ENCODE results near the gene SMARCC1.

Gene SMARCC1

DNA sequence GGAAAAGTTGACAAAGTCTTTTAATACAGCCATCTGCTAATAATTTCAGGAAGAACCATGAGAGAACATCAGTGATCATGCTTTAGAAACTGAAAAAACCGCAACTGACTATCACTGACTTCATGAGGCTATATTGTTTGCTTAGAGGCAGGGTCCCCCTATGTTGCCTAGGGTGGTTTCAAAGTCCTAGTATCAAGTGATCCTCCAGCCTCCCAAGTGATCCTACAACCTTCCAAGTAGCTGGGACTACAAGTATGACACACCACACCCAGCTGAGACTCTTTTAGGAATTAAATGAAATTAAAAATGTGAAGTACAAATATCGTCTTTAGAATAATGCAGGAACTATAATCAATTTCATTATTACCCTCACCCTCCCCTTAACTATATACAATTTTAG, 144.8 kb downstream of the SMARCC1 start:
- no peak for DNase-seq (ENCODE audit: low read depth)
- no peak for TF ChIP-seq CTCF (IDR thresholded peaks at IDR 0.05; ENCODE audit: insufficient read depth, low read depth, low read length, missing control alignments)
- H3K4me3 ChIP-seq (ENCODE audit: low read length), result no peak overlapping the region

GRCh38 chr3:47636225-47636624, 145.5 kb downstream of the SMARCC1 start:
- H3K4me3 ChIP-seq (ENCODE audit: low read length), result no peak overlapping the region
- TF ChIP-seq CTCF (IDR thresholded peaks at IDR 0.05; ENCODE audit: insufficient read depth, low read depth, low read length, missing control alignments), result no peak
- no peak for DNase-seq (ENCODE audit: low read depth)

DNA sequence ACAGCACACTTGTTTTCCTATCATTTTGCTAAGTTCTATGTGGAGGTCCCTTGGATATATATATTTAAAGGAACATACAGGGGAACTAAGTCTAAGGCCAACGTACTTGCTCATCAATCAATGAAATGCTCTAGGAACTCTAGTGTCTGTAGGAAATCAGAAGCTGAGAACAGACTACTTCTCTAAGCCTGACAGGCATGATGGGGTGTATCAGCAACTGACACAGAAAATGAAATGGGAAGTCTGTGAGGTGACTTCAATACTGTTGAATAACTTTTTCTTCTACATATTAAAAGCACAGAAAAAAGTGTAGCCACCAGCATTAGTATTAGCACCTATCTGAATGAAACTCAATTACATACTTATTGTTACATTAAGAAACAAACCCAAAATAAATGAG, 146.2 kb downstream of the SMARCC1 start:
- H3K4me3 ChIP-seq (ENCODE audit: low read length), result no peak overlapping the region
- DNase-seq (ENCODE audit: low read depth), result no peak
- no peak for TF ChIP-seq CTCF (IDR thresholded peaks at IDR 0.05; ENCODE audit: insufficient read depth, low read depth, low read length, missing control alignments)

DNA sequence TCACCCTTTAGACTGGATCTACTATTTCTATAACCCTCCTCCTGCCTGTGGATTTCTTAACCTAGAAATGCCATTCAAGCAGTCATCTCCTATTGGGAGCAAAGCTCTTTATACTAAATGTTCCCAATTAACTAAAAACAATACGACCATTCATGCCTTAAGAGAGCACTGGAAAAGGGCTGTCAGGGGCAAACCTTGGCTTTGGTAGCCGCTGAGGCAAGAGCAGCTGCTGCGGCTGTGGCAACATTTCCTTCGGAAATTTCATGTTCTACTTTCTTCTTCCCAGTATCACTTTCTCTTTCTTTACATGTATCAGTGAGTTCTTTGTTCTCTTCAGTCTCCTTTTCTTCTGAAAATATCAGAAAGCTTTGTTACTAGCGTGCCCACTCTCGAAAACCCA, 146.7 kb downstream of the SMARCC1 start:
- TF ChIP-seq CTCF (IDR thresholded peaks at IDR 0.05; ENCODE audit: insufficient read depth, low read depth, low read length, missing control alignments), result no peak
- H3K4me3 ChIP-seq (ENCODE audit: low read length), result no peak overlapping the region
- DNase-seq (ENCODE audit: low read depth), result no peak

DNA sequence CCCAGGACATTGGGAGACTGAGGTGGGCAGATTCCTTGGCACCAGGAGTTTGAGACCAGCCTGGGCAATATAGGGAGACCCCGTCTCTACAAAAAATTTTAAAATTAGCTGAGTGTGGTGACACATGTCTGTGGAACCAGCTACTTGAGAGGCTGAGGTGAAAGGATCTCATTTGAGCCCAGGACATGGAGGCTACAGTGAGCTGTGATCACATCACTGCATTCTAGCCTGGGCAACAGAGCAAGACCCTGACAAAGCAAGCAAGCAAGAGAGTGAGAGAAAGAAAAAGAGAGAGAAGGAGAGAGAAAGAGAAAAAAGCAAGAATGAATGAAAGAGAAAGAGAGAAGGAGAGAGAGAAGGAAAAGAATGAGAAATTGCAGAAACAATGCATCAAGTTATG, 150.9 kb downstream of the SMARCC1 start:
- no peak overlapping the region for H3K4me3 ChIP-seq (ENCODE audit: low read length)
- no peak for TF ChIP-seq CTCF (IDR thresholded peaks at IDR 0.05; ENCODE audit: insufficient read depth, low read depth, low read length, missing control alignments)
- DNase-seq (ENCODE audit: low read depth), result no peak

GRCh38 chr3:47629770-47630169, 151.9 kb downstream of the SMARCC1 start:
- no peak overlapping the region for H3K4me3 ChIP-seq (ENCODE audit: low read length)
- no peak for DNase-seq (ENCODE audit: low read depth)
- TF ChIP-seq CTCF (IDR thresholded peaks at IDR 0.05; ENCODE audit: insufficient read depth, low read depth, low read length, missing control alignments), result no peak

- DNase-seq (ENCODE audit: low read depth), result no peak
- TF ChIP-seq CTCF (IDR thresholded peaks at IDR 0.05; ENCODE audit: insufficient read depth, low read depth, low read length, missing control alignments), result no peak
- H3K4me3 ChIP-seq (ENCODE audit: low read length), result no peak overlapping the region
These were observed 153.3 kb downstream of the SMARCC1 start for GRCh38 chr3:47628426-47628825.

Measured in epithelial cell of esophagus (primary cell).